Hepatocyte (in vitro differentiated cells): ENCODE measurements around the gene PKD2L1.

ENCODE experiments used
- EZH2 ChIP-seq: fragments of 200-600 bp; sonication (generic); IDR thresholded peaks from 2 replicates; pipeline ENCODE4 v1.6.1; 2016; ENCODE audit warnings: antibody characterized with exemption, mild to moderate bottlenecking, borderline replicate concordance
- TF ChIP-seq, protein P1 (sequence below): fragments of 200-600 bp; sonication (generic); IDR thresholded peaks from 2 replicates; pipeline ENCODE4 v1.5.1; 2016; ENCODE audit warnings: antibody characterized with exemption, mild to moderate bottlenecking; ENCODE audit not compliant: poor library complexity

DNA sequence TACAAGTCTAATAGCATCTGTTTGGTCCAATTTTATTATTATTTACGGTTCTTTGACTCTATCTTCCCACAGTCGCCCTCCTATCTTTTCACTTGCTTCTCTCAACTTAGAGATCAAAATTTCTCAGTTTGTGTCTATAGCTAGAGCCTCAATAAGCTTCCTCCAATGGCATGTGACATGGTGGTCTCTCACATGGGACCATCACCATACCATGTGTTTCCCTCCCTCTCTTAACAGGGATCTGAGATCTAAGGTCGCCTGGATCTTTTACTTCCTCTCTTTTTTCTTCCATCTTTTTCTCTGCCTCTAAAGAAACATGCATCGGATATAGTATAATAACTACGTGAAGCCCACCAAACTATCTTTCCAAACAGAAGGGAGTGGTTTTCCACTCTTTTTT, 1.8 kb downstream of the PKD2L1 start:
- TF ChIP-seq, protein P1, sequence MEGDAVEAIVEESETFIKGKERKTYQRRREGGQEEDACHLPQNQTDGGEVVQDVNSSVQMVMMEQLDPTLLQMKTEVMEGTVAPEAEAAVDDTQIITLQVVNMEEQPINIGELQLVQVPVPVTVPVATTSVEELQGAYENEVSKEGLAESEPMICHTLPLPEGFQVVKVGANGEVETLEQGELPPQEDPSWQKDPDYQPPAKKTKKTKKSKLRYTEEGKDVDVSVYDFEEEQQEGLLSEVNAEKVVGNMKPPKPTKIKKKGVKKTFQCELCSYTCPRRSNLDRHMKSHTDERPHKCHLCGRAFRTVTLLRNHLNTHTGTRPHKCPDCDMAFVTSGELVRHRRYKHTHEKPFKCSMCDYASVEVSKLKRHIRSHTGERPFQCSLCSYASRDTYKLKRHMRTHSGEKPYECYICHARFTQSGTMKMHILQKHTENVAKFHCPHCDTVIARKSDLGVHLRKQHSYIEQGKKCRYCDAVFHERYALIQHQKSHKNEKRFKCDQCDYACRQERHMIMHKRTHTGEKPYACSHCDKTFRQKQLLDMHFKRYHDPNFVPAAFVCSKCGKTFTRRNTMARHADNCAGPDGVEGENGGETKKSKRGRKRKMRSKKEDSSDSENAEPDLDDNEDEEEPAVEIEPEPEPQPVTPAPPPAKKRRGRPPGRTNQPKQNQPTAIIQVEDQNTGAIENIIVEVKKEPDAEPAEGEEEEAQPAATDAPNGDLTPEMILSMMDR, result no peak
- no peak for TF ChIP-seq EZH2
